AG10803 (cell line): ENCODE measurements around the gene CELF1.

Experiments used
- DNase-seq: peaks from one replicate; pipeline ENCODE4 v3.0.0; 2010; ENCODE audit warnings: low read depth
- H3K4me3 ChIP-seq: 2 replicates; pipeline ENCODE4 v1.5.1; 2011; ENCODE audit warnings: mild to moderate bottlenecking, low read length, control low read depth
- TF ChIP-seq, protein P1 (sequence below): conservative IDR thresholded peaks from 2 replicates; pipeline ENCODE4 v1.5.1; 2011; ENCODE audit warnings: mild to moderate bottlenecking, low read length, control low read depth, inconsistent platforms

Gene CELF1

GRCh38 chr11:47499614-47500013 is 53.3 kb downstream of the CELF1 start:
- no peak for DNase-seq
- H3K4me3 ChIP-seq = no peak overlapping the region
- TF ChIP-seq, protein P1, sequence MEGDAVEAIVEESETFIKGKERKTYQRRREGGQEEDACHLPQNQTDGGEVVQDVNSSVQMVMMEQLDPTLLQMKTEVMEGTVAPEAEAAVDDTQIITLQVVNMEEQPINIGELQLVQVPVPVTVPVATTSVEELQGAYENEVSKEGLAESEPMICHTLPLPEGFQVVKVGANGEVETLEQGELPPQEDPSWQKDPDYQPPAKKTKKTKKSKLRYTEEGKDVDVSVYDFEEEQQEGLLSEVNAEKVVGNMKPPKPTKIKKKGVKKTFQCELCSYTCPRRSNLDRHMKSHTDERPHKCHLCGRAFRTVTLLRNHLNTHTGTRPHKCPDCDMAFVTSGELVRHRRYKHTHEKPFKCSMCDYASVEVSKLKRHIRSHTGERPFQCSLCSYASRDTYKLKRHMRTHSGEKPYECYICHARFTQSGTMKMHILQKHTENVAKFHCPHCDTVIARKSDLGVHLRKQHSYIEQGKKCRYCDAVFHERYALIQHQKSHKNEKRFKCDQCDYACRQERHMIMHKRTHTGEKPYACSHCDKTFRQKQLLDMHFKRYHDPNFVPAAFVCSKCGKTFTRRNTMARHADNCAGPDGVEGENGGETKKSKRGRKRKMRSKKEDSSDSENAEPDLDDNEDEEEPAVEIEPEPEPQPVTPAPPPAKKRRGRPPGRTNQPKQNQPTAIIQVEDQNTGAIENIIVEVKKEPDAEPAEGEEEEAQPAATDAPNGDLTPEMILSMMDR = no peak

GRCh38 chr11:47499161-47499560 is 53.8 kb downstream of the CELF1 start:
- no peak for DNase-seq

DNA sequence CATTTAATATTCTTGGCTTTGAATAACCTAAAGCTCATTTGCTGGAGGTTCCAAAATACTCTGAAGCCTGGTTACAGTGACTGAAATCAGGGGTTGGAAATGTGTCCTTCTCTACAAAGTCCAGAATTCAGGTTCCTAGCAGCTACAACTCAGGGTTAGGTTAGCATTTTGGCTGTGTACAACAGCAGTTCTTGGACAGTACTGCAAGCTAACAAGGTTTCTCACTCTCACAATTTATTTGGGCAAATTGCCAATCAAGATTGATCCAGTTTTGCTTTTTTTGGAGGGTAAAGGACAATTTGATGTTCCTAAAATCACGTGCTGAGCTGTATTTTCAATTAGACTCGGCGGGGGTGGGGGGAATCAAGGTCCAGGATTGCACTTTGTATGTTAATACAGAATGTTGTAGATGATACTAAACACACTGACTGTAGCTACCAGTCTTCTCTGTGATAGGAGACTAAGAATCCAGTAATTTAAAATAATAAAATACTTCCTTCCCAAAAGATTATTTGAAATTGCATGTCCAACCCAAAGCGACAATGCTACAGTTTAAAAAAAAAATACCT is 54.3 kb downstream of the CELF1 start:
- no peak overlapping the region for H3K4me3 ChIP-seq
- DNase-seq = no peak
- TF ChIP-seq, protein P1 = no peak

More at GRCh38 chr11:47499161-47499560, 53.8 kb downstream of the CELF1 start:
- TF ChIP-seq, protein P1 = no peak
- no peak overlapping the region for H3K4me3 ChIP-seq

GRCh38 chr11:47498149-47498548 is 54.8 kb downstream of the CELF1 start:
- TF ChIP-seq, protein P1 = no peak
- DNase-seq = no peak
- no peak overlapping the region for H3K4me3 ChIP-seq

- H3K4me3 ChIP-seq = no peak overlapping the region
- no peak for DNase-seq
- TF ChIP-seq, protein P1 = no peak
Observed at GRCh38 chr11:47496808-47497207, 56.1 kb downstream of the CELF1 start.

GRCh38 chr11:47495856-47496217 is 57.1 kb downstream of the CELF1 start:
- DNase-seq = peak; percentile 54
- H3K4me3 ChIP-seq = no peak overlapping the region
- TF ChIP-seq, protein P1 = no peak

DNA sequence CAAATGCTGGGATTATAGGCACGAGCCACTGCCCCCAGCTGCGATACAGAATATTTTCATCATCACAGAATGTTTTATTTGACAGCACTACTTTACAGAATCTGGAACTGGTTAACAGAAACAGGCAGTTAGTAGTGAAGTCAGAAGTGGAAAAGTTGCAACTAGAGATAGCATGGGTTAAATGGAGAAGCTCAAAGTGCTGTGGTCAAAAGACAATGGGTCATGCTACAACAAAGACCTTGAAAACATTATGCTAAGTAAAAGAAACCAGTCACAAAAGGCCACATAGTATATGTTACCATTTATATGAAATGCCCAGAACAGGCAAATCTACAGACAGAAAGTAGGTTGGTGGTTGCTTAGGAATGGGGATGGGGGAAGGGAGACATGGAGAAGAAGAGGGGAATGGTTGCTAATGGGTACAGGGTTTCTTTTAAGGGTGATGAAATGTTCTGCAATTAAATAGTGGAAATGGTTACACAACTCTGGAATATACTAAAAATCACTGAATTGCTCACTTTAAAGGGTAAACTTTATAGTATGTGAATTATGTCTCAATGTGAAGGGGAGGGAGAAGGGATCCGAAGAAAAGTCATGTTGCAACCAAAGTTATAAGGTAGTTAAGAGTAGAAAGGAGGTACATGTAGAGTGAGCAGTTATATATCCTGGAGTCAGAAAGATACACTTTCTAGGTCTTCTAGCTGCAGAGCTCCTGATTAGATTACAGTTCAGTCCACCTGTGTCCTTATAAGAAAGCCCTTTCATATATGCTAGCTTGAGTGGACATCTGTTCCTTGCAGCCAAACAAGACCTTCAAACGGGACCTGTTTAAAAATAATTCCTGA is 57.7 kb downstream of the CELF1 start:
- DNase-seq = peak; percentile 95
- no peak overlapping the region for H3K4me3 ChIP-seq

More for the DNA sequence above, 57.7 kb downstream of the CELF1 start:
- TF ChIP-seq, protein P1 = no peak
